ENCODE data around the gene HCN4.
"Not testable (repeated sequence)": the region's sequence is repeated elsewhere in the genome, so short reads cannot be mapped to it uniquely, and the experiment has no call there.

HCN4 gene

DNA sequence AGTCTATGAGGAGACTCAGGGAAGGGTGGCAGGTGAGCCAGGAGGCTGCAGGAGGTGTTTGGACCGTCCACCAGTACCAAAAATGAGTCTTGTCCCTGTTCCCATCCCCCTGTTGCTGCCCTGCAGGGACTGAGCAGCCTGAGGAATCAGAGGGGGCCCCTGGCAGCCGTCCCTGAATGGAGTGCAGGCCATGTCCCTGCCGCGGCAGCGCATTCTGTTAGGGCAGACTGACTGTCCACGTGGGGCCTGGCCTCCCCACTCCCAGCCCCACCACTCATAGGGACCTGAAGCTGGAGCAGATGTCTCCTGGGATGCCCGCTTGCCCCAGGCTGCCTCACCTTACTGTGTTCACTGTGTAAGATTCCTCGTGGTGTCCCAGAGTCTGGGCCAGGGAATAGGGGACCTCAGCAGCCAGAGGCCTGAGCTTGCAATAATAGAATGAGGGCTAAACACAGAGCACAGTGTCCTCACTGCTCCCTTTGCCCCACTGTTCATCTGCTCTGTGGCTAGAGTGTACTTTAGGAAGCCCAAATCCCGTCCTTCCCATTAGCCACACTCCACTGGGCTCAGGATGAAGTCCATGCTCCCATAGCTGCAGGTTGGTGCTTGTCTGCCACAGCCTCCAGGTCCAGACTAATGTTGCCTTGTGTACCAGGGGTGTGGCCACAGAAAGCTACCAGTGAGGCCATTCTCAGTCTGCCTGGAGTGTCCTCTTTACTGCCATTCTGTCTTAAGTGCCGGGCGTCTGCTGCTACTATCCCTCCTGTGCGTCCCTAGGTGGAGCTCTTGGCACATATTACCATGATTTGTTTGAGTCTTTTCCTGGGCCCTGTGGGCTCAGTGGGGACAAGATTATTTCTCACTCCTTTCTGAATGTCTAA, 63.2 kb downstream of the HCN4 start:
- TF ChIP-seq, protein P1, sequence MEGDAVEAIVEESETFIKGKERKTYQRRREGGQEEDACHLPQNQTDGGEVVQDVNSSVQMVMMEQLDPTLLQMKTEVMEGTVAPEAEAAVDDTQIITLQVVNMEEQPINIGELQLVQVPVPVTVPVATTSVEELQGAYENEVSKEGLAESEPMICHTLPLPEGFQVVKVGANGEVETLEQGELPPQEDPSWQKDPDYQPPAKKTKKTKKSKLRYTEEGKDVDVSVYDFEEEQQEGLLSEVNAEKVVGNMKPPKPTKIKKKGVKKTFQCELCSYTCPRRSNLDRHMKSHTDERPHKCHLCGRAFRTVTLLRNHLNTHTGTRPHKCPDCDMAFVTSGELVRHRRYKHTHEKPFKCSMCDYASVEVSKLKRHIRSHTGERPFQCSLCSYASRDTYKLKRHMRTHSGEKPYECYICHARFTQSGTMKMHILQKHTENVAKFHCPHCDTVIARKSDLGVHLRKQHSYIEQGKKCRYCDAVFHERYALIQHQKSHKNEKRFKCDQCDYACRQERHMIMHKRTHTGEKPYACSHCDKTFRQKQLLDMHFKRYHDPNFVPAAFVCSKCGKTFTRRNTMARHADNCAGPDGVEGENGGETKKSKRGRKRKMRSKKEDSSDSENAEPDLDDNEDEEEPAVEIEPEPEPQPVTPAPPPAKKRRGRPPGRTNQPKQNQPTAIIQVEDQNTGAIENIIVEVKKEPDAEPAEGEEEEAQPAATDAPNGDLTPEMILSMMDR (conservative IDR thresholded peaks at IDR 0.05; ENCODE audit: low read length), result peak; percentile 83
- TF ChIP-seq EZH2phosphoT487 (IDR thresholded peaks at IDR 0.05; ENCODE audit: borderline replicate concordance), result no peak
- no peaks in the 10 kb centered on the region for H3K4me1 ChIP-seq (ENCODE audit: insufficient read depth, low read length, poor library complexity, severe bottlenecking)
- no peak overlapping the region for H2AFZ ChIP-seq (ENCODE audit: low read length)
- no peak overlapping the region for H3K9ac ChIP-seq (ENCODE audit: low read depth, low read length, poor library complexity, severe bottlenecking)
- H3K4me3 ChIP-seq (ENCODE audit: low read length, poor library complexity, severe bottlenecking), result no peak overlapping the region
- no peaks in the 10 kb centered on the region for H3K9me3 ChIP-seq (ENCODE audit: insufficient read depth, low read depth, low read length)
- H3K79me2 ChIP-seq (ENCODE audit: insufficient read depth, low read length), result no peaks in the 10 kb centered on the region
- H3K9me2 ChIP-seq (replicated peaks; ENCODE audit: low read depth, low read length), result no peaks in the 10 kb centered on the region
- H3K27me3 ChIP-seq (ENCODE audit: insufficient read depth, low read length, poor library complexity, severe bottlenecking), result no peaks in the 10 kb centered on the region
- H3F3A ChIP-seq (ENCODE audit: low read depth), result no peaks in the 10 kb centered on the region
- H3K4me2 ChIP-seq (ENCODE audit: low read depth, low read length, poor library complexity, severe bottlenecking), result no peak overlapping the region
- H4K20me1 ChIP-seq (ENCODE audit: insufficient read depth, low read length, poor library complexity, severe bottlenecking), result no peaks in the 10 kb centered on the region
- no peaks in the 10 kb centered on the region for H3K36me3 ChIP-seq (ENCODE audit: insufficient read depth, low read length)

DNA sequence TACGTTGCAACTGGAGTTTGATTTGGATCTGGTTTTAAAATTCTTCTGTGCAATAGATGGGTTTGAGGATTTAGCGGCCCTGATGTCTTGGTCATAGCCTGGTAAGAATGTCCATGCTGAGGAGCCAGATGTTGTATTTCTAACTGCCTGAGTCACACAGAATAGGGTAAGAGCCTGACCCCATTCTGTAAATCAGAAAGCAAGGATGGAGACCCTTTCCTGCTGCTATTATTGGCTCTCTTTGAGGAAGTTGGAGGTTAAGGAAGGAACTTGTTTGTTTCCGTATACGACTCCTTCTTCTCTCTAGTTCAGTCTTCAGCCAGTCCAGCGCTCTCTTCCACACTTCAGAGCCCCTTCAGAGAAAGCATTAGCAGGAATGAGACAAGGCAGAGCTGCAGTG, 65.1 kb downstream of the HCN4 start:
- TF ChIP-seq EZH2phosphoT487 (IDR thresholded peaks at IDR 0.05; ENCODE audit: borderline replicate concordance), result no peak
- TF ChIP-seq, protein P1 (conservative IDR thresholded peaks at IDR 0.05; ENCODE audit: low read length), result no peak
- Histone ChIP-seq H3K27me3 (ENCODE audit: insufficient read depth, low read length, poor library complexity, severe bottlenecking) (no peaks in the 10 kb centered on the region), H3K79me2 (ENCODE audit: insufficient read depth, low read length) (no peaks in the 10 kb centered on the region), H3K9me2 (replicated peaks; ENCODE audit: low read depth, low read length) (no peaks in the 10 kb centered on the region), H3K4me2 (ENCODE audit: low read depth, low read length, poor library complexity, severe bottlenecking) (no peak overlapping the region), H3K9ac (ENCODE audit: low read depth, low read length, poor library complexity, severe bottlenecking) (no peak overlapping the region), H4K20me1 (ENCODE audit: insufficient read depth, low read length, poor library complexity, severe bottlenecking) (no peaks in the 10 kb centered on the region), H2AFZ (ENCODE audit: low read length) (no peak overlapping the region), H3K4me3 (ENCODE audit: low read length, poor library complexity, severe bottlenecking) (no peak overlapping the region), H3K36me3 (ENCODE audit: insufficient read depth, low read length) (no peaks in the 10 kb centered on the region), H3F3A (ENCODE audit: low read depth) (no peaks in the 10 kb centered on the region), H3K9me3 (ENCODE audit: insufficient read depth, low read depth, low read length) (no peaks in the 10 kb centered on the region), H3K4me1 (ENCODE audit: insufficient read depth, low read length, poor library complexity, severe bottlenecking) (no peaks in the 10 kb centered on the region)

DNA sequence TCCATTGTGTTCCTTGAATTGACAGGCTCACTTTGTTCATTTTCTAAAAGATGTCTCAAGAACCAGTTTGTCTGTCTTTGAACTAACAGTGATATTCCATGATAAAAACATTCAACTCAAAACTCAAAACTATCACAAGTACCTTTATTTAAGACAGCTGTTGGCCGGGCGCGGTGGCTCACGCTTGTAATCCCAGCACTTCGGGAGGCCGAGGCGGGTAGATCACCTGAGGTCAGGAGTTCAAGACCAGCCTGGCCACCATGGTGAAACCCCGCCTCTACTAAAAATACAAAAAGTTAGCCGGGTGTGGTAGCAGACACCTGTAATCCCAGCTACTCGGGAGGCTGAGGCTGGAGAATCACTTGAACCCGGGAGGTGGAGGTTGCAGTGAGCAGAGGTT, 68.5 kb downstream of the HCN4 start:
- not testable (repeated sequence) for H3K9me2 ChIP-seq (replicated peaks; ENCODE audit: low read depth, low read length); H3K4me2 ChIP-seq (ENCODE audit: low read depth, low read length, poor library complexity, severe bottlenecking); H4K20me1 ChIP-seq (ENCODE audit: insufficient read depth, low read length, poor library complexity, severe bottlenecking); H3K79me2 ChIP-seq (ENCODE audit: insufficient read depth, low read length); H3K27me3 ChIP-seq (ENCODE audit: insufficient read depth, low read length, poor library complexity, severe bottlenecking); H3K4me1 ChIP-seq (ENCODE audit: insufficient read depth, low read length, poor library complexity, severe bottlenecking); H3K9ac ChIP-seq (ENCODE audit: low read depth, low read length, poor library complexity, severe bottlenecking); H3K4me3 ChIP-seq (ENCODE audit: low read length, poor library complexity, severe bottlenecking); H2AFZ ChIP-seq (ENCODE audit: low read length); H3F3A ChIP-seq (ENCODE audit: low read depth); H3K9me3 ChIP-seq (ENCODE audit: insufficient read depth, low read depth, low read length); H3K36me3 ChIP-seq (ENCODE audit: insufficient read depth, low read length)

Measured in Loucy (cell line).